ENCODE results near the gene PEX13. TPM values are rescaled to one million over a fixed set of nuclear protein-coding genes. Genes with fewer than 3 reads are reported as not detected.

Gene PEX13
- total RNA-seq, 1 experiment from 2014 or later: 32.0 TPM

DNA sequence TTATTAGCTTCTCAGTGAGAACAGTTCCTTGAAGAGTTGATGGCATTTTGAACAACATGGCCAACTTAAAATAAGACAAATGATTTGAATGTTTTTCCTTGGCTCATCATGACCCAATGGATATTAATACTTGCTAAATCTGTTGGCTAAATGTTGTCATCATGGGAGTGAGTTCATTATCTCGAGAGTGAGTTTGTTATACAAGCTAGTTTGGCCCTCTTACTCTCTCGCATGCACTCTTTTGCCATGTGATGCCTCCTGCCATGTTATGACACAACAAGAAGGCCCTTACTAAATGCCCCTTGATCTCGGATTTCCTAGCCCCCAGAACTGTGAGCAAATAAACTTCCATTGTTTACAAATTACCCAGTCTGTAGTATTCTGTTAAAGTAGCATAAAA lies 25.3 kb downstream of the PEX13 start:
- CTCF ChIA-PET: no interaction called here
- H3K4me1 Mint-ChIP-seq (ENCODE audit: low read depth, unreplicated experiment): no peaks in the 10 kb centered on the region
- no peak overlapping the region for H3K4me3 Mint-ChIP-seq (ENCODE audit: low read depth, unreplicated experiment)
- BruUV-seq (replicated peaks): no TSS peak
- H3K27me3 Mint-ChIP-seq (ENCODE audit: unreplicated experiment): no peaks in the 10 kb centered on the region
- peaks cover 24% of the 10 kb centered on the region for H3K36me3 Mint-ChIP-seq (ENCODE audit: insufficient read depth, unreplicated experiment)
- TF ChIP-seq, protein P1, sequence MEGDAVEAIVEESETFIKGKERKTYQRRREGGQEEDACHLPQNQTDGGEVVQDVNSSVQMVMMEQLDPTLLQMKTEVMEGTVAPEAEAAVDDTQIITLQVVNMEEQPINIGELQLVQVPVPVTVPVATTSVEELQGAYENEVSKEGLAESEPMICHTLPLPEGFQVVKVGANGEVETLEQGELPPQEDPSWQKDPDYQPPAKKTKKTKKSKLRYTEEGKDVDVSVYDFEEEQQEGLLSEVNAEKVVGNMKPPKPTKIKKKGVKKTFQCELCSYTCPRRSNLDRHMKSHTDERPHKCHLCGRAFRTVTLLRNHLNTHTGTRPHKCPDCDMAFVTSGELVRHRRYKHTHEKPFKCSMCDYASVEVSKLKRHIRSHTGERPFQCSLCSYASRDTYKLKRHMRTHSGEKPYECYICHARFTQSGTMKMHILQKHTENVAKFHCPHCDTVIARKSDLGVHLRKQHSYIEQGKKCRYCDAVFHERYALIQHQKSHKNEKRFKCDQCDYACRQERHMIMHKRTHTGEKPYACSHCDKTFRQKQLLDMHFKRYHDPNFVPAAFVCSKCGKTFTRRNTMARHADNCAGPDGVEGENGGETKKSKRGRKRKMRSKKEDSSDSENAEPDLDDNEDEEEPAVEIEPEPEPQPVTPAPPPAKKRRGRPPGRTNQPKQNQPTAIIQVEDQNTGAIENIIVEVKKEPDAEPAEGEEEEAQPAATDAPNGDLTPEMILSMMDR (IDR thresholded peaks at IDR 0.05; ENCODE audit: unreplicated experiment): no peak
- no peak overlapping the region for H3K27ac Mint-ChIP-seq (ENCODE audit: unreplicated experiment)
- peaks cover 9% of the 10 kb centered on the region for H3K9me3 Mint-ChIP-seq (ENCODE audit: low read depth, unreplicated experiment)
- no peak for DNase-seq
- intact Hi-C loops (cut with micrococcal nuclease; ENCODE audit: unreplicated experiment): no loop called here

DNA sequence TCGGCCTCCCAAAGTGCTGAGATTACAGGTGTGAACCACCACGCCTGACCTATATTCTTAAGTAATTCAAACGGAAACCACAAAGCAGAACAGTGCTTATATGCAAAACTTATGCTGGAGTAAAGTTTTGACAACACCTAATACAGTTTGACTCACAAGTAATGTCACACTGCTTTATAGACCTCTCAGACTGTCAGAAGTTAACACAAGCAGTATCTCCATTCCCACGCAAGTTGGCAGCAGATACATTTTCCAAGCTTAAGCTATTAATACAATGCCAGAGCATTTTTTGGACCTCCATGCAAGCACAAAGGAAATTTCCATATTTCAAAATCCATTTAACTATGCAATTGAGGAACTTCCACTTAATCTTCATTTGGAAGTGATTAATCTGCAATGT lies 27.1 kb downstream of the PEX13 start:
- TF ChIP-seq, protein P1 (IDR thresholded peaks at IDR 0.05; ENCODE audit: unreplicated experiment): no peak
- CTCF ChIA-PET: no interaction called here
- intact Hi-C loops (cut with micrococcal nuclease; ENCODE audit: unreplicated experiment): no loop called here
- DNase-seq: no peak
- no peaks in the 10 kb centered on the region for H3K27me3 Mint-ChIP-seq (ENCODE audit: unreplicated experiment)
- BruUV-seq (replicated peaks): no TSS peak
- H3K36me3 Mint-ChIP-seq (ENCODE audit: insufficient read depth, unreplicated experiment): peaks cover 24% of the 10 kb centered on the region
- no peak overlapping the region for H3K27ac Mint-ChIP-seq (ENCODE audit: unreplicated experiment)
- H3K9me3 Mint-ChIP-seq (ENCODE audit: low read depth, unreplicated experiment): peaks cover 6% of the 10 kb centered on the region
- H3K4me1 Mint-ChIP-seq (ENCODE audit: low read depth, unreplicated experiment): no peaks in the 10 kb centered on the region
- H3K4me3 Mint-ChIP-seq (ENCODE audit: low read depth, unreplicated experiment): no peak overlapping the region

DNA sequence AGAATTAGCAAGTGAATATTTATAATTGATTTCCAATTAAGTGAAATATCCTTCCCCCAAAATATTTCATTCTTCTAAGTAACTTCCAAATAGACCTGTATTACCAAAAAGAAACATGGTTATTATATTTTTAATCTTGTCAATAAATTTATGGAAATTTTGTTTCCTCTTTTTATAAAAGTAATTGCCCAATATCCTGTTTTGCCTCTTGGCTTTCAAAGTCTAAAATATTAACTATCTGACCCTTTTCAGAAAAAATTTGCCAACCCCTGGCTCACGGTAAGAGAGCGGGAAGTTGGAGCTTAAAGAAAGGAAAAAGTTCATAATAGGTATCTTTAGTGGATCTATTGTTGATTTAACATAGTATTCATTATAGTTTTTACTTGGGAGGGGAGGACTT lies 27.7 kb downstream of the PEX13 start:
- H3K9me3 Mint-ChIP-seq (ENCODE audit: low read depth, unreplicated experiment): peaks cover 5% of the 10 kb centered on the region
- DNase-seq: no peak
- TF ChIP-seq, protein P1 (IDR thresholded peaks at IDR 0.05; ENCODE audit: unreplicated experiment): no peak
- H3K4me1 Mint-ChIP-seq (ENCODE audit: low read depth, unreplicated experiment): no peaks in the 10 kb centered on the region
- no peak overlapping the region for H3K27ac Mint-ChIP-seq (ENCODE audit: unreplicated experiment)
- no peak overlapping the region for H3K4me3 Mint-ChIP-seq (ENCODE audit: low read depth, unreplicated experiment)
- BruUV-seq (replicated peaks): no TSS peak
- CTCF ChIA-PET: no interaction called here
- H3K36me3 Mint-ChIP-seq (ENCODE audit: insufficient read depth, unreplicated experiment): peaks cover 24% of the 10 kb centered on the region
- no peaks in the 10 kb centered on the region for H3K27me3 Mint-ChIP-seq (ENCODE audit: unreplicated experiment)
- intact Hi-C loops (cut with micrococcal nuclease; ENCODE audit: unreplicated experiment): no loop called here

DNA sequence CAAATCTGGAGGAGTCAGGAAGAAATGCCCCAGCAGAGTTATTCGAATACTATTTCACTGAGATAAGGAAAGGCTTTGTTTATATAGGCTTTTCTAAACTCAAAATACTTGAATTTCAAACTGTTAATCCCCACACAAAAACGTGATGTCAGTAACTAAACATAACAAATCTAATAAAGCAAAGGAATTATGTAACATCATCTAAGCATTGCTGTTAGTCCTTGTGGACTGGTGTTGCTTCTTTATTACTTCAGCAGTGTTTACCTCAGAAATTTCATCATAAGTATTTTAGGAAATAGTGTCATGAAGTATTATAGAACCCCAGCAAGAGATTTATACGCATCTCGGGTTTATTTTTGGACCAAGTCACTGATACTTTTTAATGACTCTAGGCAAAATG lies 28.5 kb downstream of the PEX13 start:
- H3K9me3 Mint-ChIP-seq (ENCODE audit: low read depth, unreplicated experiment): peaks cover 5% of the 10 kb centered on the region
- CTCF ChIA-PET: no interaction called here
- TF ChIP-seq, protein P1 (IDR thresholded peaks at IDR 0.05; ENCODE audit: unreplicated experiment): no peak
- no peak overlapping the region for H3K4me3 Mint-ChIP-seq (ENCODE audit: low read depth, unreplicated experiment)
- DNase-seq: no peak
- H3K36me3 Mint-ChIP-seq (ENCODE audit: insufficient read depth, unreplicated experiment): peaks cover 28% of the 10 kb centered on the region
- H3K27ac Mint-ChIP-seq (ENCODE audit: unreplicated experiment): no peak overlapping the region
- no TSS peak for BruUV-seq (replicated peaks)
- no peaks in the 10 kb centered on the region for H3K27me3 Mint-ChIP-seq (ENCODE audit: unreplicated experiment)
- no peaks in the 10 kb centered on the region for H3K4me1 Mint-ChIP-seq (ENCODE audit: low read depth, unreplicated experiment)
- intact Hi-C loops (cut with micrococcal nuclease; ENCODE audit: unreplicated experiment): no loop called here

DNA sequence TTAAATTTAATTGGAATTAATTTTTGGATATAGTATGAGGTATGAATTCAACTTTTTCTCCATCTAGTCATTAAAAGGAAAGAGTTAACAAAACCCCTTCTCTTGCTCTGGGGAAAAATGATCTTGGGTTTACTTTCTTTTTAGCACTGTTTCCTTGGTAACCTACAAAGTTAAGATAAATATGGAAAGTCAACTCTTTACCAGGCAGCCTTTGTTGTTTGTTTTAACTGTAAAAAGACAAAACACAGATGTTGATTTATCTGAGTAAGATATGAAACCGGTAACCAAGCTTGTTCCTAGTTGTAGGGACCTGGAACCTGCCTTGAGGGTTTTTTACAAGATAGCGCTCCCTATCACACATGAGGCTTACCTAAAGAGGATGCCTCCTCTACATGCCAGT lies 38.0 kb downstream of the PEX13 start:
- Mint-ChIP-seq H3K9me3 (ENCODE audit: low read depth, unreplicated experiment) (no peaks in the 10 kb centered on the region), H3K27ac (ENCODE audit: unreplicated experiment) (no peak overlapping the region), H3K4me3 (ENCODE audit: low read depth, unreplicated experiment) (no peak overlapping the region), H3K4me1 (ENCODE audit: low read depth, unreplicated experiment) (no peaks in the 10 kb centered on the region), H3K36me3 (ENCODE audit: insufficient read depth, unreplicated experiment) (peaks cover 13% of the 10 kb centered on the region), H3K27me3 (ENCODE audit: unreplicated experiment) (no peaks in the 10 kb centered on the region)
- BruUV-seq (replicated peaks): no TSS peak
- TF ChIP-seq, protein P1 (IDR thresholded peaks at IDR 0.05; ENCODE audit: unreplicated experiment): no peak
- intact Hi-C loops (cut with micrococcal nuclease; ENCODE audit: unreplicated experiment): no loop called here
- DNase-seq: no peak
- CTCF ChIA-PET: no interaction called here
